Adrenal gland (tissue), 12 donors: ENCODE data around the gene ILK. TPM values are rescaled to one million over a fixed set of nuclear protein-coding genes. Genes with fewer than 3 reads are reported as not detected.

Source experiments
- DNase-seq, 7 donors: peaks; one replicate each; pipeline ENCODE4 v3.0.0-alpha.2; 2019 to 2020
- H3K27ac ChIP-seq, 5 donors: fragments of 200-600 bp; sonication (generic) in 4 of 5; 1 replicate in 3 of 5; 2 replicates in 2 of 5; pipeline versions ENCODE4 v1.5.1 to v1.8.0; 2016 to 2020; ENCODE audit warnings: mild to moderate bottlenecking in 1 of 5
- H3K27me3 ChIP-seq: fragments of 200-600 bp; 2 replicates; pipeline ENCODE4 v1.8.0; 2021
- H3K36me3 ChIP-seq, 2 donors: fragments of 200-600 bp; replicated peaks in 1 of 2; 1 replicate in 1 of 2; 2 replicates in 1 of 2; pipeline versions ENCODE4 v1.5.1 to v1.8.0; 2018 to 2022
- H3K4me1 ChIP-seq, 2 donors: fragments of 200-600 bp; replicated peaks in 1 of 2; 1 replicate in 1 of 2; 2 replicates in 1 of 2; pipeline versions ENCODE4 v1.5.1 to v1.8.0; 2018 to 2021
- H3K4me3 ChIP-seq, 4 donors: fragments of 200-600 bp; sonication (generic) in 3 of 4; one replicate each; pipeline ENCODE4 v1.5.1; 2016 to 2018
- H3K9me3 ChIP-seq, 3 donors: fragments of 200-600 bp; sonication (generic) in 1 of 3; replicated peaks in 1 of 3; 1 replicate in 2 of 3; 2 replicates in 1 of 3; pipeline versions ENCODE4 v1.5.1 to v1.8.0; 2016 to 2021
- CTCF ChIP-seq, 6 experiments: fragments of 450-650 bp in 4 of 6; fragments of 200-600 bp in 2 of 6; sonication (generic) in 1 of 6; IDR thresholded peaks; 1 replicate in 5 of 6; 2 replicates in 1 of 6; pipeline versions ENCODE4 v1.5.1 to v1.8.0; 2016 to 2021; ENCODE audit warnings: antibody characterized with exemption in 6 of 6, mild to moderate bottlenecking in 2 of 6, moderate library complexity in 1 of 6
- POLR2A ChIP-seq, 2 donors: fragments of 450-650 bp; IDR thresholded peaks; one replicate each; pipeline ENCODE4 v1.6.1; 2017; ENCODE audit warnings: antibody characterized with exemption in 2 of 2, mild to moderate bottlenecking in 2 of 2, moderate library complexity in 1 of 2
- WGBS, 4 donors: extraction: QIAGEN DNeasy Blood & Tissue Kit in 2 of 4; methylation state at CpG; one replicate each; pipeline versions ENCODE4 v1.1.5 to v1.1.7; 2013 to 2017; 5-methylcytosine and 5-hydroxymethylcytosine counted together
- intact Hi-C, 2 donors: fragments of 100-400 bp; cut with DNase I; formaldehyde crosslinking; loops; one replicate each; pipeline versions ENCODE4 v1.14.1 to v1.15.0; 2022 to 2023
- polyA plus RNA-seq, 3 donors: library from polyadenylated mRNA; stranded (reverse); fragments of 200-250 nt in 2 of 3; fragments of 350-450 nt in 1 of 3; fragmentation: Illumina TruSeq in 1 of 3; extraction: RNeasy Lipid Tissue Mini Kit (QIAGEN cat#74804) in 1 of 3; gene quantifications; one replicate each; pipeline ENCODE4 v1.2.3, GENCODE V29; 2013 to 2014
- total RNA-seq, 9 donors: library from RNA; depleted of rRNA in 4 of 9; stranded (reverse); fragments of >200 nt in 4 of 9; fragments of 120-200 nt in 1 of 9; fragmentation: NEBNext Ultra II Directional in 1 of 9; extraction: Animal tissue kit (Norgen Biotek cat#: 25700) in 1 of 9; gene quantifications; one replicate each; pipeline versions ENCODE4 v1.1.0 to v1.2.4, GENCODE V29; 2013 to 2023
- donor health status: healthy with polysubstance abuse.
- donor health status: Bipolar disorder and iron deficiency.
- donor health status: DM: yes; HTN: yes; CAD: no.
- donor health status: DM: no; HTN: no; CAD: no.
- donor health status: DM: no; HTN: no; CAD: no.
- donor health status: DM: yes; HTN: yes; CAD: no.

ILK gene
- total and polyA plus RNA-seq, 12 donors: 99.1 to 191 (median 153) TPM

- Histone ChIP-seq H3K36me3 (no peaks in the 10 kb centered on the region), H3K27me3 (no peaks in the 10 kb centered on the region), H3K4me1 (no peaks in the 10 kb centered on the region), H3K27ac (no peak overlapping the region), H3K9me3 (no peaks in the 10 kb centered on the region), H3K4me3 (no peak overlapping the region)
- intact Hi-C loops: no loop called here
- no peak for TF ChIP-seq POLR2A (IDR thresholded peaks at IDR 0.05)
- TF ChIP-seq CTCF (IDR thresholded peaks at IDR 0.05): no peak
- 85 to 97% (median 94%) methylated on average over 11 of the region's 11 CpGs for WGBS, 4 donors
- no peak for DNase-seq
These were observed 47.2 kb upstream of the ILK start for GRCh38 chr11:6556139-6556949.

- TF ChIP-seq CTCF (IDR thresholded peaks at IDR 0.05) (no peak), POLR2A (IDR thresholded peaks at IDR 0.05) (no peak)
- Histone ChIP-seq H3K9me3 (no peaks in the 10 kb centered on the region), H3K27me3 (no peaks in the 10 kb centered on the region), H3K4me1 (no peaks in the 10 kb centered on the region), H3K36me3 (no peaks in the 10 kb centered on the region), H3K27ac (no peak overlapping the region), H3K4me3 (no peak overlapping the region)
- WGBS, 4 donors: 85 to 95% (median 93%) methylated on average over 5 to 11 of the region's 11 CpGs
- intact Hi-C loops: no loop called here
- no peak for DNase-seq
These were observed 46.5 kb upstream of the ILK start for GRCh38 chr11:6557063-6557462.

GRCh38 chr11:6557761-6558674 lies 45.6 kb upstream of the ILK start:
- no peaks in the 10 kb centered on the region for H3K4me1 ChIP-seq
- no peak for DNase-seq
- no peaks in the 10 kb centered on the region for H3K27me3 ChIP-seq
- TF ChIP-seq POLR2A (IDR thresholded peaks at IDR 0.05): no peak
- TF ChIP-seq CTCF (IDR thresholded peaks at IDR 0.05): no peak
- no peaks in the 10 kb centered on the region for H3K36me3 ChIP-seq
- H3K9me3 ChIP-seq: no peaks in the 10 kb centered on the region
- WGBS, 4 donors: 96 to 98% (median 96%) methylated on average over 6 to 14 of the region's 14 CpGs
- no peak overlapping the region for H3K27ac ChIP-seq
- H3K4me3 ChIP-seq: no peak overlapping the region
- intact Hi-C loops: no loop called here

GRCh38 chr11:6559369-6559768 lies 44.2 kb upstream of the ILK start:
- intact Hi-C loops: no loop called here
- Histone ChIP-seq H3K4me3 (no peak overlapping the region), H3K9me3 (no peaks in the 10 kb centered on the region), H3K36me3 (no peaks in the 10 kb centered on the region), H3K27me3 (no peaks in the 10 kb centered on the region), H3K4me1 (no peaks in the 10 kb centered on the region), H3K27ac (no peak overlapping the region)
- TF ChIP-seq POLR2A (IDR thresholded peaks at IDR 0.05) (no peak), CTCF (IDR thresholded peaks at IDR 0.05) (no peak)
- WGBS, 4 donors: 92 to 100% (median 96%) methylated on average over 1 of the region's 1 CpG
- no peak for DNase-seq
